HepG2 (cell line): ENCODE results near the gene IL17RB. TPM values are rescaled to one million over a fixed set of nuclear protein-coding genes. Genes with fewer than 3 reads are reported as not detected.

Experiments used
- ATAC-seq: fragments of 200-7000 bp; cut with Tn5 transposase; 3 replicates; pipeline ENCODE4 v1.9.1; 2020; ENCODE audit warnings: mild to moderate bottlenecking, moderate library complexity
- BruUV-seq: library from RNA; stranded (reverse); fragments of 400-500 nt; replicated peaks from 2 replicates; lab custom pipeline; 2021; lab: Mats Ljungman, UMichigan
- CTCF ChIA-PET: fragments of 300-600 bp; formaldehyde crosslinking; extraction: SDS; loops from one replicate; lab custom pipeline; 2021; ENCODE audit warnings: low total read pairs, inconsistent platforms, low intra/inter-chr PET ratio; lab: Yijun Ruan, JAX
- POLR2A ChIA-PET: fragments of 350-600 bp; sonication (Branson Sonifier 250); formaldehyde crosslinking; loops from one replicate; lab custom pipeline; 2020; ENCODE audit warnings: antibody characterized with exemption, inconsistent platforms; lab: Yijun Ruan, JAX
- DNase-seq: peaks from one replicate; pipeline ENCODE4 v3.0.0-alpha.2; 2015; ENCODE audit warnings: low spot score
- FAIRE-seq: peaks from 3 replicates; lab custom pipeline; 2011; peaks lifted over from hg19 to GRCh38; lab: Jason Lieb, UNC
- H2AFZ ChIP-seq: one replicate; pipeline ENCODE4 v1.6.1; 2011; ENCODE audit warnings: low read length, inconsistent platforms
- H3K27ac ChIP-seq: fragments of 300-600 bp; 3 replicates; pipeline ENCODE4 v1.8.0; 2011; ENCODE audit warnings: mixed run types, mild to moderate bottlenecking, mixed read lengths, low read length, inconsistent platforms; ENCODE audit not compliant: insufficient read depth; ENCODE audit errors: extremely low read length
- H3K27me3 ChIP-seq, 2 experiments: fragments of 200-600 bp in 1 of 2; 2 replicates in 1 of 2; 3 replicates in 1 of 2; pipeline versions ENCODE4 v1.6.0 to v1.8.0; 2011; ENCODE audit warnings: low read length in 2 of 2, mild to moderate bottlenecking in 2 of 2, moderate library complexity in 2 of 2, inconsistent platforms in 1 of 2; ENCODE audit not compliant: insufficient read depth in 2 of 2, control insufficient read depth in 1 of 2
- H3K36me3 ChIP-seq, 2 experiments: fragments of 200-600 bp in 1 of 2; replicated peaks in 1 of 2; 2 replicates in 1 of 2; 3 replicates in 1 of 2; pipeline versions ENCODE4 v1.5.1 to v1.8.0; 2011; ENCODE audit warnings: low read length in 2 of 2, inconsistent platforms in 1 of 2; ENCODE audit not compliant: insufficient read depth in 2 of 2, control insufficient read depth in 1 of 2
- H3K4me1 ChIP-seq: 2 replicates; pipeline ENCODE4 v1.5.1; 2012; ENCODE audit warnings: low read length, inconsistent platforms; ENCODE audit not compliant: insufficient read depth
- H3K4me2 ChIP-seq: 2 replicates; pipeline ENCODE4 v1.6.0; 2011; ENCODE audit warnings: low read depth, low read length, inconsistent platforms
- H3K4me3 ChIP-seq, 3 experiments: fragments of 200-600 bp in 1 of 3; sonication (generic), shearing (Covaris generic) in 1 of 3; replicated peaks in 1 of 3; 2 replicates each; pipeline ENCODE4 v1.5.1; 2011 to 2016; ENCODE audit warnings: low read length in 3 of 3, inconsistent platforms in 2 of 3, low read depth in 2 of 3, mild to moderate bottlenecking in 2 of 3, control low read depth in 1 of 3, mixed read lengths in 1 of 3; ENCODE audit not compliant: insufficient read depth in 1 of 3
- H3K79me2 ChIP-seq: one replicate; pipeline ENCODE4 v1.6.1; 2011; ENCODE audit warnings: low read length, inconsistent platforms; ENCODE audit not compliant: insufficient read depth
- H3K9ac ChIP-seq: 2 replicates; pipeline ENCODE4 v1.6.0; 2011; ENCODE audit warnings: mild to moderate bottlenecking, low read depth, low read length, inconsistent platforms; ENCODE audit not compliant: insufficient read depth
- H3K9me3 ChIP-seq: 2 replicates; pipeline ENCODE4 v1.5.1; 2012; ENCODE audit warnings: mild to moderate bottlenecking, low read length
- H4K20me1 ChIP-seq: 2 replicates; pipeline ENCODE4 v1.6.0; 2011; ENCODE audit warnings: inconsistent platforms, mild to moderate bottlenecking, low read length, moderate library complexity; ENCODE audit not compliant: insufficient read depth
- MIER2 ChIP-seq: IDR thresholded peaks from 2 replicates; pipeline ENCODE4 v1.6.1; 2016; ENCODE audit warnings: missing biosample characterization, missing genetic modification reagents
- MTA3 ChIP-seq: sonication (generic); formaldehyde crosslinking; IDR thresholded peaks from 2 replicates; pipeline ENCODE4 v1.4.0; 2020; ENCODE audit warnings: missing genetic modification reagents
- ZNF570 ChIP-seq: sonication (generic); formaldehyde crosslinking; IDR thresholded peaks from 2 replicates; pipeline ENCODE4 v1.4.0; 2020; ENCODE audit warnings: mild to moderate bottlenecking, missing genetic modification reagents, borderline replicate concordance
- ZNF7 ChIP-seq: IDR thresholded peaks from 2 replicates; pipeline ENCODE4 v1.6.1; 2016; ENCODE audit warnings: missing biosample characterization, missing genetic modification reagents
- WGBS: methylation state at CpG from one replicate; pipeline ENCODE4 v1.1.6; 2017; ENCODE audit warnings: low lambda C conversion rate; 5-methylcytosine and 5-hydroxymethylcytosine counted together
- in situ Hi-C: cut with HindIII; loops from 2 replicates; pipeline ENCODE4 v1.10.0; 2017; ENCODE audit warnings: low pct_unique_long_range_greater_than_20kb; ENCODE audit not compliant: extremely low pct_ligation_motif_present
- intact Hi-C: fragments of 100-400 bp; cut with micrococcal nuclease; formaldehyde crosslinking; loops from one replicate; pipeline ENCODE4 v1.10.0; 2022; ENCODE audit not compliant: unreplicated experiment
- polyA plus RNA-seq, 8 experiments: library from polyadenylated mRNA; depleted of rRNA in 3 of 8; stranded (reverse) in 7 of 8; unstranded in 1 of 8; fragments of >200 nt; fragmentation: Illumina TruSeq in 4 of 8; extraction: Trizol in 4 of 8; gene quantifications; 2 replicates each; pipeline versions ENCODE4 v1.2.1 to v1.2.3, GENCODE V29; 2011 to 2016; ENCODE audit warnings: low read depth in 4 of 8, missing spikeins in 1 of 8, mixed read lengths in 1 of 8; ENCODE audit not compliant: insufficient read depth in 1 of 8
- total RNA-seq, 5 experiments: library from RNA; depleted of rRNA; stranded (reverse); fragments of >200 nt; fragmentation: Illumina TruSeq; extraction: Trizol; gene quantifications; 2 replicates each; pipeline ENCODE4 v1.2.3, GENCODE V29; 2016; ENCODE audit warnings: low read depth in 1 of 5
- TF ChIP-seq, protein P1 (sequence below): sonication (generic); formaldehyde crosslinking; IDR thresholded peaks from 2 replicates; pipeline ENCODE4 v1.4.0; 2020; ENCODE audit warnings: mild to moderate bottlenecking, missing genetic modification reagents

Gene IL17RB
- total and polyA plus RNA-seq, 2 of the 13 experiments (the other 11 are each of a cell fraction or from before 2014, with no cell fraction given) = 130 to 190 TPM

DNA sequence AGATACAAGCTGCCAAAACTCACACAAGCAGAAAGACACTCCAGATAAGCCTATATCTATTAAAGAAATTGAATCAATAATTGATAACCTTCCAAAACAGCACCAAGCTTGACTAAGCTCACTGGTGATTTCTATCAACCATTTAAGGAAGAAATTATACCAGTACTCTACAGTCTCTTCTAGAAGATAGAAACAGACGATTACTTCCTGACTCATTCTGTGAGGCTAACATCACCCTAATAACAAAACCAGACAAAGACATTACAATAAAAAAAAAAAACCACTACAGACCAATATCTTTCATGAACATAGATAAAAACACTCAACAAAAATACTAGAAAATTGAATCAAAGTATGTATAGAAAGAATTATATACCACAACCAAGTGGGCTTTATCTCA, 20.3 kb upstream of the IL17RB start:
- BruUV-seq = no TSS peak
- Histone ChIP-seq H3K4me3 (no peak overlapping the region), H2AFZ (no peak overlapping the region), H3K4me2 (no peak overlapping the region), H3K79me2 (peaks cover 70% of the 10 kb centered on the region), H3K27me3 (no peaks in the 10 kb centered on the region), H4K20me1 (peaks cover 72% of the 10 kb centered on the region), H3K9me3 (no peaks in the 10 kb centered on the region), H3K27ac (no peak overlapping the region), H3K36me3 (peaks cover 35 to 95% of the 10 kb centered on the region in 2 experiments), H3K4me1 (peaks cover 74% of the 10 kb centered on the region), H3K9ac (no peak overlapping the region)
- 87% methylated on average over 1 of the region's 1 CpG for WGBS
- ChIA-PET CTCF (no interaction called here), POLR2A (interaction anchor here (1.7 kb wide), 1 partner anchor 19 kb away, joined by 5 read pairs; no protein-coding TSS in a partner anchor)
- intact Hi-C loops = no loop called here
- ATAC-seq = no peak
- DNase-seq = no peak
- no peak for FAIRE-seq
- TF ChIP-seq, protein P1, sequence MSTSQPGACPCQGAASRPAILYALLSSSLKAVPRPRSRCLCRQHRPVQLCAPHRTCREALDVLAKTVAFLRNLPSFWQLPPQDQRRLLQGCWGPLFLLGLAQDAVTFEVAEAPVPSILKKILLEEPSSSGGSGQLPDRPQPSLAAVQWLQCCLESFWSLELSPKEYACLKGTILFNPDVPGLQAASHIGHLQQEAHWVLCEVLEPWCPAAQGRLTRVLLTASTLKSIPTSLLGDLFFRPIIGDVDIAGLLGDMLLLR (CRISPR knock-in tag) = no peak
- no peak for TF ChIP-seq MTA3
- no peak for TF ChIP-seq ZNF570 (CRISPR knock-in tag)
- in situ Hi-C loops = no loop called here

DNA sequence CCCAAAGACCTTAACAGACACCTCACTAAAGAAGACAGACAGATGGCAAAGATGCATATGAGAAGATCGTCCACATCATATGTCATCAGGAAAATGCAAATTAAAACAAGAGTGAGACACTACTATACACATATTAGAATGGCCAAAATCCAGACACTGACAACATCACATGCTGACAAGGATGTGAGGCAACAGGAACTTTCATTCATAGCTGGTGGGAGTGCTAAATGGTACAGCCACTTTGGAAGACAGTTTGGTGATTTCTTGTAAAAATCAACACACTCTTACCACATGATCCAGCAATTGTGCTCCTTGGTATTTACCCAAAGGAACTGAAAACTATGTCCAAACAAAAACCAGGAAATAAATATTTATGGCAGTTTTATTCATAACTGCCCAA, 17.8 kb upstream of the IL17RB start:
- peaks cover 76% of the 10 kb centered on the region for H4K20me1 ChIP-seq
- peaks cover 27 to 80% of the 10 kb centered on the region in 2 experiments for H3K36me3 ChIP-seq
- ChIA-PET CTCF (no interaction called here), POLR2A (interaction anchor here (9.0 kb wide), 1 partner anchor 14 kb away, joined by 71 read pairs; no protein-coding TSS in a partner anchor)
- H3K9ac ChIP-seq = no peak overlapping the region
- peaks cover 83% of the 10 kb centered on the region for H3K4me1 ChIP-seq
- TF ChIP-seq MIER2 (no peak), ZNF7 (CRISPR knock-in tag) (peak; percentile 85)
- FAIRE-seq (peak; percentile 34), ATAC-seq (no peak), DNase-seq (no peak)
- H3K27me3 ChIP-seq = no peaks in the 10 kb centered on the region
- H3K4me2 ChIP-seq = no peak overlapping the region
- no peak overlapping the region for H2AFZ ChIP-seq
- H3K9me3 ChIP-seq = no peaks in the 10 kb centered on the region
- no peak overlapping the region for H3K27ac ChIP-seq
- 85% methylated on average over 1 of the region's 1 CpG for WGBS
- H3K79me2 ChIP-seq = peaks cover 92% of the 10 kb centered on the region
- BruUV-seq = no TSS peak
- no peak overlapping the region for H3K4me3 ChIP-seq
- intact Hi-C loops = no loop called here
- in situ Hi-C loops = no loop called here
